IPS DF 19.7 (cell line): ENCODE results near the gene VIPR1.
A peak's percentile ranks its signal among the peaks of the same experiment; 100 is the strongest.

Experiments used
- DNase-seq: peaks from one replicate; pipeline ENCODE4 v3.0.0-alpha.2; 2013; ENCODE audit warnings: low read depth, low spot score

The VIPR1 gene

DNA sequence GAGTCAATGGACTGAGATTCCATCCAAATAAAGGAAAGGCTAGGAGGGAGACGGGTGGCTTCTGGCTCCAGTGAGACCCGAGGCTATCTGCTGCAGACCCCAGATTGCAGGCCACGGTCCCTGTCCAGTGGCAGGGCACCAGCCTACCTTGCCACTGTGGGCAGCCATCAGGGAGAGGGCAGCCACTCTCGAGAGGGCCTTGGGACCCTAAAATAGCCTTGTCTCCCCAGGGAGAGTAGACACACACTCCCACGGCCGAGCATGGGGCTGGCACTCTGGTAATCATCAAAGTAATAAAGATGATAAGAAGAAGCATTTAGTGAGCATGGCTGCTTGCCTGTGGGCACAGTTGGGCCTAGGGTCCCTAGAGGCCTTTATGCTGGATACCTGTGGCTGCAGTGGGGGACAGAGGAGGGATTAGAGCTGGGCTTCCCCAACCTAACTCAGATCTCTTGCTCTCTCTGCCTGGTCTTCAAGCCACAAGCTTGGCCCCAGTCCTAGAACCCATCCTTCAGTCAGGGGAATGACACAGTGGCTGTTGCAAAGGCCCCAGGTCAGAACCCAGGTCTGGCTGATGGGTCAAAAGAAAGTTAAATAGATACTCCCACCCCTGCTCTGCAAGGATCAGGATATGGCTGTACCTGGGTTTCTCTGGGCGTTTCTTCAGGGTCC is 9.2 kb upstream of the VIPR1 start:
- no peak for DNase-seq

- DNase-seq: no peak
Measured at GRCh38 chr3:42493798-42494151, 8.7 kb upstream of the VIPR1 start.

DNA sequence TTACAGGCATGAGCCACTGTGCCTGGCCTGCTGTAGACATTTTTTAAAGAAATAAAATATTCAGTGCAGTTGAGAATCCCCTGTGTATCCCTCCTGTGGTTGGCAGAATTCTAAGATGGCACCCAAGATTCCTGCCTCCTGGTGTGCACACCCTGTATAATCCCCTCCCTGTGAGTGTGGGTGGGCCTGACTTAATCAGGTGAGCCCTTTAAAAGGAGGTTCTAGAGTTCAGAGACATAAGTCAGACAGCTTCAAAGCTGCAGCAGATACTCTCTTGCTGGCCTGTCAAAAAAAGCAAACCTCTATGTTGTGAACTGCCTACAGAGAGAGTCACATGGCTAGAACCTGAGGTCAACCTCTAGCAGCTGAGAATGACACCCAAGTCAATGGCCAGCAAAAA is 7.0 kb upstream of the VIPR1 start:
- no peak for DNase-seq

GRCh38 chr3:42497009-42497731 is 5.3 kb upstream of the VIPR1 start:
- DNase-seq: peak; percentile 86

GRCh38 chr3:42498034-42498433 is 4.4 kb upstream of the VIPR1 start:
- DNase-seq: no peak

GRCh38 chr3:42498791-42499477 is 3.5 kb upstream of the VIPR1 start:
- DNase-seq: no peak

DNA sequence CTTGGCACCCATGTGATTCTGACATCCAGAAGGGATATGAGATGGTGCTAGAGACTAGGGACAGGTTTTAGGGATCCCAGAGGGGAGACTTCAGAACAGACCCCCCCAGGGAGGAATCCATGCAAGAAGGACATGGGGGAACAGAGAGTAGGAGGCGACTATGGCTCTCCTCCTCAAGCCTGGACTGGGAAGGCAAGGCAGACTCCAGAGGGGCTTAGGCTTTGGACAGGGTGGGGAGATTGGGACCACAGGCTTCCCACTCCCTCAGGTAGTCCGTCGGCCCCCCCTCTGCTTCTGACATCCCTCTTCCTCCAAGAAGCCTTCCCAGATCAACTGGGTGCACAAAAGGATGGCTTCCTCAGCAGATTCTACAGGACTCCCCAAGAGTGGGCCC is 3.0 kb upstream of the VIPR1 start:
- no peak for DNase-seq

- no peak for DNase-seq
Measured at GRCh38 chr3:42500091-42500490, 2.4 kb upstream of the VIPR1 start.

GRCh38 chr3:42500909-42501308 is 1.5 kb upstream of the VIPR1 start:
- no peak for DNase-seq

- no peak for DNase-seq
Measured at GRCh38 chr3:42501321-42501680, 1.1 kb upstream of the VIPR1 start.

GRCh38 chr3:42501681-42502428 is 588 bp upstream of the VIPR1 start:
- no peak for DNase-seq

- DNase-seq: no peak
Measured at GRCh38 chr3:42503251-42503924, 945 bp downstream of the VIPR1 start.

DNA sequence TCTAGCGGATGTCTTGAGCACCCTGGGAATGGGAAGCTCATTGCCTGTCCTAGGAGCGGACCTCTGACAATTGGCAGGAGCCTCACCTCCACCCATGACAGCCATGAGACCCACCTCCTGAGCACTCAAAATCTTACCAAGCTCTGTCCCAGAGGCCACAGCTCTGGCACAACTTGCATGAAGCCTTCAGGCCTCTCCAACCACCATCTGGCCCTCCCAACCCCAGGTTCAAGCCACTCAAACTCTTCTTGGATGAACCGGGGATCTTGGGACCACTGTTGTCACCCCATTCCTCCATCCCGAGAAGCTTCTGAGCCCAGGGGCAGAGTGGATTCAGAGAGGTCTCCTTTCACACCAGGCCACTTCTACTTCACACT is 1.5 kb downstream of the VIPR1 start:
- DNase-seq: no peak

- DNase-seq: no peak
Measured at GRCh38 chr3:42504334-42505127, 2.1 kb downstream of the VIPR1 start.

GRCh38 chr3:42505128-42505848 is 2.8 kb downstream of the VIPR1 start:
- DNase-seq: no peak

- no peak for DNase-seq
Measured at GRCh38 chr3:42505849-42506410, 3.5 kb downstream of the VIPR1 start.

- no peak for DNase-seq
Measured at GRCh38 chr3:42507252-42507651, 4.8 kb downstream of the VIPR1 start.

- DNase-seq: no peak
Measured at GRCh38 chr3:42507761-42508335, 5.4 kb downstream of the VIPR1 start.

- DNase-seq: no peak
Measured at GRCh38 chr3:42508562-42508961, 6.1 kb downstream of the VIPR1 start.

- DNase-seq: no peak
Measured at GRCh38 chr3:42509111-42509510, 6.7 kb downstream of the VIPR1 start.
